ENCODE measurements around the gene DUSP9. TPM values are rescaled to one million over a fixed set of nuclear protein-coding genes. Genes with fewer than 3 reads are reported as not detected.
"Not testable (repeated sequence)": the region's sequence is repeated elsewhere in the genome, so short reads cannot be mapped to it uniquely, and the experiment has no call there.

DUSP9 gene
- total RNA-seq, 1 donor from 2014 or later, result 1.3 TPM

GRCh38 chrX:153689654-153690465 lies 42.9 kb downstream of the DUSP9 start:
- no peak overlapping the region for H3K27ac Mint-ChIP-seq (ENCODE audit: unreplicated experiment)
- TF ChIP-seq, protein P1, sequence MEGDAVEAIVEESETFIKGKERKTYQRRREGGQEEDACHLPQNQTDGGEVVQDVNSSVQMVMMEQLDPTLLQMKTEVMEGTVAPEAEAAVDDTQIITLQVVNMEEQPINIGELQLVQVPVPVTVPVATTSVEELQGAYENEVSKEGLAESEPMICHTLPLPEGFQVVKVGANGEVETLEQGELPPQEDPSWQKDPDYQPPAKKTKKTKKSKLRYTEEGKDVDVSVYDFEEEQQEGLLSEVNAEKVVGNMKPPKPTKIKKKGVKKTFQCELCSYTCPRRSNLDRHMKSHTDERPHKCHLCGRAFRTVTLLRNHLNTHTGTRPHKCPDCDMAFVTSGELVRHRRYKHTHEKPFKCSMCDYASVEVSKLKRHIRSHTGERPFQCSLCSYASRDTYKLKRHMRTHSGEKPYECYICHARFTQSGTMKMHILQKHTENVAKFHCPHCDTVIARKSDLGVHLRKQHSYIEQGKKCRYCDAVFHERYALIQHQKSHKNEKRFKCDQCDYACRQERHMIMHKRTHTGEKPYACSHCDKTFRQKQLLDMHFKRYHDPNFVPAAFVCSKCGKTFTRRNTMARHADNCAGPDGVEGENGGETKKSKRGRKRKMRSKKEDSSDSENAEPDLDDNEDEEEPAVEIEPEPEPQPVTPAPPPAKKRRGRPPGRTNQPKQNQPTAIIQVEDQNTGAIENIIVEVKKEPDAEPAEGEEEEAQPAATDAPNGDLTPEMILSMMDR (IDR thresholded peaks at IDR 0.05), result no peak
- no peaks in the 10 kb centered on the region for H3K36me3 Mint-ChIP-seq (ENCODE audit: unreplicated experiment)
- peaks cover 12% of the 10 kb centered on the region for H3K4me1 Mint-ChIP-seq (ENCODE audit: unreplicated experiment)
- H3K9me3 Mint-ChIP-seq (ENCODE audit: unreplicated experiment), result no peaks in the 10 kb centered on the region
- H3K4me3 Mint-ChIP-seq (ENCODE audit: unreplicated experiment), result peak overlapping the region; percentile 64
- DNase-seq (ENCODE audit: extremely low spot score, unreplicated experiment), result no peak
- H3K27me3 Mint-ChIP-seq (ENCODE audit: unreplicated experiment), result no peaks in the 10 kb centered on the region

GRCh38 chrX:153690466-153690865 lies 43.5 kb downstream of the DUSP9 start:
- no peaks in the 10 kb centered on the region for H3K36me3 Mint-ChIP-seq (ENCODE audit: unreplicated experiment)
- no peaks in the 10 kb centered on the region for H3K27me3 Mint-ChIP-seq (ENCODE audit: unreplicated experiment)
- TF ChIP-seq, protein P1 (IDR thresholded peaks at IDR 0.05), result no peak
- no peak for DNase-seq (ENCODE audit: extremely low spot score, unreplicated experiment)
- H3K4me3 Mint-ChIP-seq (ENCODE audit: unreplicated experiment), result peak overlapping the region; percentile 35
- H3K9me3 Mint-ChIP-seq (ENCODE audit: unreplicated experiment), result no peaks in the 10 kb centered on the region
- peaks cover 12% of the 10 kb centered on the region for H3K4me1 Mint-ChIP-seq (ENCODE audit: unreplicated experiment)
- H3K27ac Mint-ChIP-seq (ENCODE audit: unreplicated experiment), result no peak overlapping the region

DNA sequence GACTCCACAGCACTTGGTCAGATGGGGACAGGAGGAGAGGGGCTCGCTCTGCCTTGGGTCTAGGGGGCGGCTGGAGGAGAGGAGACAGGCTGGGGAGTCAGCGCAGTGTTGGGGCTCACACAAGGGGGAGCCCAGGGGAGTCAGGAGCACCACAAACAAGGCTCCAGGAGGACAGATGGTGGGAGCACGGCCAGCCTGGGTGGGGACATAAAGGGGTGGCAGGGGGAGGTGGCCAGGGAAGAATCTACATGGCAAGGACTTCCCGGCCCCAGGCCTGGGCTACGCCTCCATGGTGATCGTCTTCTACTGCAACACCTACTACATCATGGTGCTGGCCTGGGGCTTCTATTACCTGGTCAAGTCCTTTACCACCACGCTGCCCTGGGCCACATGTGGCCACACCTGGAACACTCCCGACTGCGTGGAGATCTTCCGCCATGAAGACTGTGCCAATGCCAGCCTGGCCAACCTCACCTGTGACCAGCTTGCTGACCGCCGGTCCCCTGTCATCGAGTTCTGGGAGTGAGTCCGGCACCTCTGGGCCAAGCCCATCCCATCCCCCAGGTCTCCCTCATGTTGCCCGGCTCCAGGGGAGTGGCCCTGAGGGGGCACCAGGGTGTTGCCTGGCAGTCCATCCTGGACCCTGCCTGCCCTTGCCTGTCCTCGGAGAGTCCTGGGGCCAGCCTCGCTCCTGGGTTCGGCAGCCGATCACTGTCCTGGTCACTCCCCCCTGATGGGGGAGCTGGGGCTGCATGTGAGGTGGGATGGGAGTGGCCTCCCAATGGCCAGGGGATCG lies 44.2 kb downstream of the DUSP9 start:
- not testable (repeated sequence) for H3K36me3 Mint-ChIP-seq (ENCODE audit: unreplicated experiment); H3K27me3 Mint-ChIP-seq (ENCODE audit: unreplicated experiment); H3K27ac Mint-ChIP-seq (ENCODE audit: unreplicated experiment); DNase-seq (ENCODE audit: extremely low spot score, unreplicated experiment); H3K9me3 Mint-ChIP-seq (ENCODE audit: unreplicated experiment); H3K4me3 Mint-ChIP-seq (ENCODE audit: unreplicated experiment)
- H3K4me1 Mint-ChIP-seq (ENCODE audit: unreplicated experiment), result peaks cover 12% of the 10 kb centered on the region

DNA sequence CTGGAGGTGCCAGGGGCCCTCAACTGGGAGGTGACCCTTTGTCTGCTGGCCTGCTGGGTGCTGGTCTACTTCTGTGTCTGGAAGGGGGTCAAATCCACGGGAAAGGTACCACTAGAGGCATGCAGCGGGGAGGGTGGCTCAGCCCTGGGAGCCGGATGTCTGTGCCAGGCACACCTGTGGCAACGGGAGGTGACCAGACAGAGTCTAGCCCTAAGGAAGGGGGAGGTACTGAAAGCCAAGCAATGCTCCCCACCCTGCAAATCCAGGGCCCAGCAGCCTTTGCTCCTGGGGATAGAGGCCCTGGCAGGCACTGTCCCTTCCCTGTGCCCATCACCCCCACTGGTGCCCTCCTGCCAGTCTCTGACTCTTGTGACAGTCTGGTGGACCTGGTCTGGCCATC lies 45.0 kb downstream of the DUSP9 start:
- no peak for DNase-seq (ENCODE audit: extremely low spot score, unreplicated experiment)
- Mint-ChIP-seq H3K9me3 (ENCODE audit: unreplicated experiment) (no peaks in the 10 kb centered on the region), H3K36me3 (ENCODE audit: unreplicated experiment) (no peaks in the 10 kb centered on the region), H3K27me3 (ENCODE audit: unreplicated experiment) (no peaks in the 10 kb centered on the region), H3K27ac (ENCODE audit: unreplicated experiment) (no peak overlapping the region), H3K4me1 (ENCODE audit: unreplicated experiment) (peaks cover 9% of the 10 kb centered on the region), H3K4me3 (ENCODE audit: unreplicated experiment) (no peak overlapping the region)
- TF ChIP-seq, protein P1 (IDR thresholded peaks at IDR 0.05), result no peak

DNA sequence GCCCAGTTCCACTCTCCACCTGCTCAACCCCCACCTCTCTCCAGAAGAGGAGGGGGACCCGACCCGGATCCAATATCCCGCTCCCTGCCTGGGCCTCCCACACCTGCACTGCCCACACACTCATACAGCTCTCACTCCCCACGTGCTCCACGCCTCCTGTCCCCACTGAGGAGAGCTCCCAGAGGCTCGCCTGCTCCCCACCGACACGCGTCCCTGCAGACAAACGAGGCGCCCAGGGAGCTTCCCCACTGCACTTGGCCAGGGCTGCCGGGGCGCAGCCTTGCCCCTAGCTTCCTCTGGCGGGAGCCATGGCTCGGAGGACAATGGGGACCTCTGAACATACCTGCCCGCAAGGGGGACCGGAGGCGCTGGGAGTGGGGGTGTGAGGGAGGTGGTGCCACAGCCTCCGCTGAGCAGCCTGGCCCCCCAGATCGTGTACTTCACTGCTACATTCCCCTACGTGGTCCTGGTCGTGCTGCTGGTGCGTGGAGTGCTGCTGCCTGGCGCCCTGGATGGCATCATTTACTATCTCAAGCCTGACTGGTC lies 45.7 kb downstream of the DUSP9 start:
- TF ChIP-seq, protein P1 (IDR thresholded peaks at IDR 0.05), result no peak
- Mint-ChIP-seq H3K9me3 (ENCODE audit: unreplicated experiment) (no peaks in the 10 kb centered on the region), H3K27ac (ENCODE audit: unreplicated experiment) (no peak overlapping the region), H3K27me3 (ENCODE audit: unreplicated experiment) (no peaks in the 10 kb centered on the region), H3K4me1 (ENCODE audit: unreplicated experiment) (peaks cover 9% of the 10 kb centered on the region), H3K4me3 (ENCODE audit: unreplicated experiment) (no peak overlapping the region), H3K36me3 (ENCODE audit: unreplicated experiment) (no peaks in the 10 kb centered on the region)
- DNase-seq (ENCODE audit: extremely low spot score, unreplicated experiment), result no peak
